ENCODE measurements around the gene OR13J1.
A peak's percentile ranks its signal among the peaks of the same experiment; 100 is the strongest.
"Not testable (repeated sequence)": the region's sequence is repeated elsewhere in the genome, so short reads cannot be mapped to it uniquely, and the experiment has no call there.

The OR13J1 gene

GRCh38 chr9:35905051-35905781 is 35.0 kb upstream of the OR13J1 start:
- no peak for DNase-seq (ENCODE audit: low spot score)

DNA sequence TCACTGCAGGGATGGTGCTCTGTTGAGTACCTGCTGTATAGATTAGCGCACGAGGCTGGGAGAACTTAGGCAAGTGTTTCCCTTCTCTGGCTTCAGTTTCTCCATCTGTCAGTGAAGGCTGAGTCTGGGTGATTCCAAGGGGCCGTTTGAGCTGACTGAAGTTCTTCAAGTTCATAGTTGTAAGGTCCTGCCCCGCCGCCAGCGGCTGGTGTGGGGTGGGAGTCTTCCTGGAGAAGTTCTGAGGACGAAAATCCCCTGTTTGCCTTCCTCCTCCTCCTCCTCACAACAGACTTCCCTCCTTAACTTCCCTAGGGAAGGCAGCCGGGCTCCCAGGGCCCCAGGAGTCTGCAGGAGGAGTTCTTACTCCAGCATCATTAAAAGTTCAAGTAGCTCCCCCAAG is 34.1 kb upstream of the OR13J1 start:
- DNase-seq (ENCODE audit: low spot score), result no peak

DNA sequence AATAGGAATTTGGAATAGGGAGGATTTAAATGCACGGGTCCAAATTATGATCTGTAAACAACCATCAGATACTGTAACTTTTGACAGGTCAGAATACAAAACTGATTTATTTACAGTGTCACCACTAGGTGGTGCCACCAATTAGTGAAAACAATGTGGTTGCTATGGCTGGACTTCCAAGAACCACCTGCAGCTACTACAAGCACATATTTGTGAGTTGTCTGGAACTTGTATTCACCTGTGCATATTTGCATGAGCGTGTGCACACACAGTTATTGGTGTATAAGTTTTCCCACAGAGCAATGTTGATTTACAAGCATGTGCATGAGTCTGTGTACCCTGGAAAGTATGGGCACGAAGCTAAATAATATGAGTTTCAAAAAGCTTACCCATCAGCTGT is 32.8 kb upstream of the OR13J1 start:
- DNase-seq (ENCODE audit: low spot score), result peak; percentile 56

DNA sequence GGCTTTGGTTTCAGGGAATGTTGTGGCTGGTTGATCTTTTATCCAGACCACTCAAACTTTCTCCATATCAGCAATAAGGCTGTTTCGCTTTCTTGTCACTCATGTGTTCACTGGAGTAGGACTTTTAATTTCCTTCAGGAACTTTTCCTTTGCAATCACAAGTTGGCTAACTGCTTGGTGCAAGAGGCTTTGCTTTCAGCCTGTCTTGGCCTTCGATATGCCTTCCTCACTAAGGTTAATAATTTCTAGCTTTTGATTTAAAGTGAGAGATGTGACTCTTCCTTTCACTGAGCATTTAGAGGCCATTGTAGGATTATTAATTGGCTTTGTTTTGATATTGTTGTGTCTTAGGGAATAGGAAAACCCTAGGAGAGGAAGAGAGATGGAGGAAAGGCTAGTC is 28.8 kb upstream of the OR13J1 start:
- no peak for DNase-seq (ENCODE audit: low spot score)

- no peak for DNase-seq (ENCODE audit: low spot score)
Measured at GRCh38 chr9:35898337-35898736, 28.1 kb upstream of the OR13J1 start.

DNA sequence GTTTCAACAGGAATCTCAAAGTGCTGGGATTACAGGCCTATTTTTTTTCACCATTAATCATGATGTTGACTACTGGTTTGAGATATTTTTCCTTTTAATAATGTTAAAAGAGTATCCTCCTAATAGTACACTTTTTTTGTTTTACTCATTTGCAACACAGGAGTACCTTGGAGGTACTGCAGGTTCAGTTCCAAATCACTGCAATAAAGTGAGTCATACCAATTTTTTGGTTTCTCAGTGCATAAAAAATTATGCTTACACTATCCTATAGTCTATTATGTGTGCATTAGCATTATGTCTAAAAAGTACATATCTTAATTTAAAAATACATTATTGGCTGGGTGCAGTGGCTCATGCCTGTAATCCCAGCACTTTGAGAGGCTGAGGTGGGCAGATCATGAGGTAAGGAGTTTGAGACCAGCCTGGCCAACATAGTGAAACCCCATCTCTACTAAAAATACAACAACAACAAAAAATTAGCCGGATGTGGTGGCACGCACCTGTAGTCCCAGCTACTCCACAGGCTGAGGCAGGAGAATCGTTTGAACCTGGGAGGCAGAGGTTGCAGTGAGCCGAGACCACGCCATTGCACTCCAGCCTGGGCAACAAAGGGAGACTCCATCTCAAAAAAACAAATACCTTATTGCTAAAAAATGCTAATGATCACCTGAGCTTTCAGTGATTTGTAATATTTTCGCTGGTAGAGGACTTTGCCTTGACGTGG is 27.3 kb upstream of the OR13J1 start:
- DNase-seq (ENCODE audit: low spot score), result not testable (repeated sequence)

- DNase-seq (ENCODE audit: low spot score), result no peak
Measured at GRCh38 chr9:35896570-35896969, 26.4 kb upstream of the OR13J1 start.

DNA sequence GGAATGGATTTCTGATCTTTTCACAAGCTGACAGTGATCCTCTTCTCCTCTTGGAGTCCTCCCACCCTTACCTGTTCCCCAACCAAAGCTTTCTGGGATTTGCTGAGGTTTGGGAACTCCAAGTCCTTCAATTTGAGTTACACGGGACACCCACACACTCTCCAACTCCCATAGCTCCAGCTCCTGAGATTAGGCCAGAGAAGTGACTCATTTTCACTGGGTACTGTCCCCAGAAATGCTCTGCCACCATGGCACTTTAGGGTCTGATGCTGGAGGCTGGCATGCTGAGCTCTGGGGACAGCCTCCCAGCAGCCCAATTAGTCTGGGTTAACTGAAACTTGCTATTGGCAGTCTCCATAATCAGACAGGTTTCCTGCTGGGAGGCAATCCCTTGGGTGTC is 21.9 kb upstream of the OR13J1 start:
- no peak for DNase-seq (ENCODE audit: low spot score)

DNA sequence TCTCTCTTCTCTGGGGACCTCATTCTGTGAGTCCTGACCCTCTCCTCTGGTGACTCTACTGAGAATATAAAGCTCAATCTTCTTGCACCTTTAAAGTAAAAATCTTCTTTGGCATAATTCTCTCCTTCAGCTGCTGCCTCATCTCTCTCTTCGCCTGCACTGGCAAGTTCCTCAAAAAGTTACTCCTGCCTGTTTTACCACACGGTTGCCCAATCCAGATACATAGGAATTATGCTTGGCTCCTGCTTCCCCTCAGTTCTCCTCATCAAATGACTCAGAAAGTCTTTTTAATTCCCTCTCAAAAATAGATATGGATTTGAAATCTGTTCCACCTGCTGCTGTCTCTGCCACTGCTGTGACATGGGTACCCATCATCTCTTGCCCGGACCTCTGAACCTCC is 21.4 kb upstream of the OR13J1 start:
- DNase-seq (ENCODE audit: low spot score), result no peak

DNA sequence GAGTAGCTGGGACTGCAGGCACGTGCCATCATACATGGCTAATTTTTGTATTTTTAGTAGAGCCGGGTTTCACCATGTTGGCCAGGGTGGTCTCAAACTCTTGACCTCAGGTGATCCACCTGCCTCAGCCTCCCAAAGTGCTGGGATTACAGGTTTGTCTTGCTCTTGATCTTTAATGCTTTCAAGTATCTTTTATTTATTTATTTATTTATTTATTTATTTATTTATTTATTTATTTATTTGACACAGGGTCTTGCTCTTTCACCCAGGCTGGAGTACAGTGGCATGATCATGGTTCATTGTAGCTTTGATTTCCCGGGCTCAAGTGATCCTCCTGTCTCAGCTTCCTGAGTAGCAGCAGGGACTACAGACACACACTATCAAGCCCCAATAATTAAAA is 14.7 kb upstream of the OR13J1 start:
- not testable (repeated sequence) for DNase-seq (ENCODE audit: low spot score)

GRCh38 chr9:35882996-35883395 is 12.8 kb upstream of the OR13J1 start:
- DNase-seq (ENCODE audit: low spot score), result no peak

- DNase-seq (ENCODE audit: low spot score), result peak; percentile 75
Measured at GRCh38 chr9:35882263-35882848, 12.2 kb upstream of the OR13J1 start.

GRCh38 chr9:35872505-35872904 is 2.3 kb upstream of the OR13J1 start:
- DNase-seq (ENCODE audit: low spot score), result no peak

GRCh38 chr9:35871545-35871944 is 1.3 kb upstream of the OR13J1 start:
- no peak for DNase-seq (ENCODE audit: low spot score)

DNA sequence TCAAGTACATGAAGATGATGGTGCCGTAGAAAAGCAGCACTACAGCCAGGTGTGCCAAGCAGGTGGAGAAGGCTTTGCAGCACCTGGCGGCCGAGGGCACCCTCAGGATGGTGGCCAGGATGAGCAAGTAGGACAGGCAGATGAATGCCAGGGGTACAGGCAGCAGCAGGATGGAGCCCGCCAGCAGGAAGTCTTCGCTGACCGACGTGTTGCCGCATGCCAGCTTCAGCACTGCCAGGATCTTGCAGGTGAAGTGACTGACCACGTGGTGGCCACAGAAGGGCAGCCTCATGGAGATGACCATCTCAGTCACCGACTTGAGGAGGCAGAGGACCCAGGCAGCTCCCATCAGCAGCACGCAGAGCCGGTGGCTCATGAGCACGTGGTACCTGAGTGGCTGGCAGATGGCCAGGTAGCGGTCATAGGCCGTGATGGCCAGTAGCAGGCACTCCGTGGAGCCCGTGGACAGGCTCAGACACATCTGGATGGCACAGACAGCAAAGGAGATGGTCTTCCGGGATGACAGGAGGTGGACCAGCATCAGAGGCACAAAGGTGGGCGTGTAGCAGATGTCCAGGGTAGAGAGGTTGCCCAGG is 482 bp downstream of the OR13J1 start:
- DNase-seq (ENCODE audit: low spot score), result no peak

GRCh38 chr9:35868933-35869332 is 1.3 kb downstream of the OR13J1 start:
- DNase-seq (ENCODE audit: low spot score), result no peak

DNA sequence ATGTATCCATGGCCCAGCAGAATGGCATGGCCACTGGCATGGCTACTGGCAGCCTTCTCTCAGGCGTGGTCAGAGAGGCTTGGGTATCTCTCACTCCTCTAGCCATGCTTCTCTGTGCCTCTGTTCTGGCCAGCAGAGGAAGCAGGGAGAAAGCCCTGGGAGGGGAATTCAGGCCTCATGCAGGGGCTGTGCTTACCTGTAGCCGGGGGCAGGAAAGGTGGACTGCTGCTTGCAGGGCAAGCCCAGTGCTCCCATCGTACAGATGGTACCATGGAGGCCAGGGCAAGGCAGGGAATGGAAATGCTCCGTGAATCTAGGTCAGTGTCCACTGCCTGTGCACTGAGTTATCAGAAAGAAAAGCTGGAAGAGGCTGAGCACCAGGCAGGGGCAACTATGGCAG is 2.7 kb downstream of the OR13J1 start:
- DNase-seq (ENCODE audit: low spot score), result no peak

DNA sequence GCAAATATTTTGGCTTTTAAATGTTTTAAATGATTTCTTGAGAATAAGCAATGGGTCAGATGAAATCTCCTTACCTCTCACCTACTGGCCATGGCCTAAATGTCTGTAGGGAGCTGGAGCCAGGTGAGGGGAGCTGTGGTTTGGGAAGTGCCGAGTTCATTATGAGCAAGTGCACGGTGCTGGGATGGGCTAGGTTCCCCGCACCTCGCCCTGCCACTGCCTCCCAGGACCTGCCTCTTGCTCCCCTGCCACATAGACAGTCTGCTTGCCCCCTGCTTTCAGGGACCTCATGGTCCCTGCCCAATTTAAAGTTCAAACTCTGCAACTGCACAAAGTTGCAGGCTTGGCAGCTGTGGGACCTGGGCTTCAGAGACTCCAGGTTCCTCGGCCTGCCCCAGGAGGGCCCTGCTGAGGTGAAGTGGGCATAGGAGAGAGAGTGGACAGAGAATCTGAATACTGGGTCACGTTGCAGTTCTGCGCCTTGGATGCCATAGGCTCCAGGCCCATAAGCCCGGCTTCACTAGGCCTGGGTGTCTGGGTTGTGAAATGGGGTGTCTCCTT is 5.4 kb downstream of the OR13J1 start:
- DNase-seq (ENCODE audit: low spot score), result no peak

- no peak for DNase-seq (ENCODE audit: low spot score)
Measured at GRCh38 chr9:35863583-35863982, 6.6 kb downstream of the OR13J1 start.

- no peak for DNase-seq (ENCODE audit: low spot score)
Measured at GRCh38 chr9:35862328-35862727, 7.9 kb downstream of the OR13J1 start.

GRCh38 chr9:35861161-35861897 is 8.9 kb downstream of the OR13J1 start:
- DNase-seq (ENCODE audit: low spot score), result no peak

DNA sequence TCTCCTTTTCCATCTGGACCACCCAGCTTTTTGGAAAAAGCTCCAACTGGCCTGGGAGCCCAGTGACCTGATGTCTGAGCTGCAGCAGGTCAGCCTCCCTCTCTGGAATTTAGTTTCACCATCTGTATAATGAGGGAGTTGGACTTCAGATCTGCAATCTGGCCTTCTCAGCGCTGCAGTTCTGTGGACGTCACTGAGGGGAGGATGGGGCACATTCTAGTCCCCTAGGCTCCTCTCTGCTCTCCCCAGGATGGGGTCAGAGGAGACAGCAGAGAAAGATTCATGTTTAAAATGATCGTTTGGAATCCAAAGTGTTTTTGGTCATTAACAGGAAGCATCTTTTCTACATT is 10.2 kb downstream of the OR13J1 start:
- DNase-seq (ENCODE audit: low spot score), result no peak
